Amygdala (tissue), 56 donors: ENCODE measurements around the gene RYR2.
A peak's percentile ranks its signal among the peaks of the same experiment; 100 is the strongest.
"Not testable (repeated sequence)": the region's sequence is repeated elsewhere in the genome, so short reads cannot be mapped to it uniquely, and the experiment has no call there.

Experiments used
- DNase-seq, 56 donors: peaks; one replicate each; lab custom pipeline; 2025; lab: John Stamatoyannopoulos, UW

Gene RYR2

DNA sequence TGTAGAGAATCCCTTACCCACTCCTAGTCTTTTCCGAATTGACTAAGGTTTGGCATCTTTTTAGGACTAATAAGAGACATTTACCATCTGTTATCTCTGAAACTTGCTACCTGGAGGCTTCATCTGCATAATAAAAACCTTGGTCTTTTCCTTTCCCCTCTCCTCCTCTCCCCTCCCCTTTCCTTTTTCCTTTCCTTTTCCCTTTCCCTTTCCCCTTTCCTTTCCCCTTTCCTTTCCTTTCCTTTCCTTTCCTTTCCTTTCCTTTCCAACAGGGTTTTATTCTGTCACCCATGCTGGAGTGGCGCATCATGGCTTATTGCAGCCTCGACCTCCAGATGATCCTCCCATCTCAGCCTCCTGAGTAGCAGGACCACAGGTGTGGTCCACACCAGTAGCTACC lies 195.7 kb downstream of the RYR2 start:
- DNase-seq = no peak

DNA sequence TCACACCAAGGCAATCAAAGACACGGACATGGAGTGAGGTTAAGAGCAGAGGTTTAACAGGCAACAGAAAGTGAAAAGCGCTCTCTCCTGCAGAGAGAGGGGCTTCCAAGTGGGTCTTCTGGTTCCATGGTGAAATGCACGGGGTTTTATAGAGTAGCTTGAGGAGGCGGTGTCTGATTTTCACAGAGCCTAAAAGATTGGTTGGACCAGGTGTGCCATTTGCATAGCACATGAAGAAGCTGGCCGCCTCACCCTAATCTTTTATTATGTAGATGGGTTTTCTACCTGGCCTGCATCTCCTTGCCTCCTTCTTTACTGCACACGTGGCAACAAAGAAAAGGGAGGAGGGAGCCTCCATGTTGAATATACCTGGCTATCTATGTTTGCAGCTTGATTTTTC lies 197.3 kb downstream of the RYR2 start:
- no peak for DNase-seq

DNA sequence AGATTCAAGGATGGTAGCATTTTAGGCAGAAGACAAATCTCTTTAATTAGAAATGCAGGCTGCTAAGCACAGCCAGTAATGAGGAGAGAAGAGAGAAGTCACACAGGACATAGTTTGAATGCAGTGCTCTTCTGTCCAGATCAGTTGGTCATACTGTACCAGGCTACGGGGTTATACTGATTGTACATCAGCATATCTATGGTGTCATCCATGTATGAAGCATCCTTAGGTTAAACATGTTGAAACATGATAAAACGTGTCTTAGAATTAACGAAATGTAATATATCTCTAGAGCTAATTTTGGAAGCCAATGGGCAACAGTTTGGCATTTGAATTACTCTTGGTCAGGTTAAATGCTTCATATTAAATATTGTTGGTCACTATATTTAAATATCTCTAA lies 199.1 kb downstream of the RYR2 start:
- no peak for DNase-seq

DNA sequence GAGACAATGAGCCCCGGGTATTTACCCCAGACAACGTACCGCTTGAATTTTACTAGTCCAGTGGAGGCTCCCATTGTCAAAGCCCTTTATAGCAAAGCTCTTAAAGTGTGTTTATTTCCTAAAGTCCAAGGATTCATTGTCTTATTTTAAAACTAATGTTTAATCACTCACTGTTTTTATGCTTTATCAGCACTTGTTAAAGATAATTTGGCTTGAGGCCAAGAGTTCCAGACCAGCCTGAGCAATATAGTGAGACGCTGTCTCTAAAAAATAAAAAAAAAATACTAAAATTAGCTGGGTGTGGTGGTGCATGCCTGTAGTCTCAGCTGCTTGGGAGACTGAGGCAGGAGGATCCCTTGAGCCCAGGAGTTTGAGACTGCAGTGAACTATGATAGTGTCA lies 202.8 kb downstream of the RYR2 start:
- no peak for DNase-seq

DNA sequence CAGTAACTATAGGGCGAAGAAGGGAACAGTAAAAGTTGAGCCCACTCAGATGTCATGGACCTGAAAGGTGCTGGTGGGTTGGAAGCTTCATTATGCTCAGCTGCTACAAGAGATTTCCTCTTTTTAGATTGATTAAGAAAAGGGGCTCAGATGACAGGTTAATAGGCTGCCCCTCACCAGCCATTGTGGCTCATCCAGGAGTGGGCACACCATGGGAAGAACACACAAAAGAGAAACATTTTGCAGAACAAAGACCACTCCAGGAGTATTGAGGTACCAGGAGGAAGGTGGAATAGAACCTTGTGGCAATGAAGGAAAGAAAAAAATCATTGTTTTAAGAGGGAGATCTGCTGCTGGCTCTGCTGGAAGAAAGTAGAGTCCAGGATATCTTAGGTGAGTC lies 205.5 kb downstream of the RYR2 start:
- no peak for DNase-seq

DNA sequence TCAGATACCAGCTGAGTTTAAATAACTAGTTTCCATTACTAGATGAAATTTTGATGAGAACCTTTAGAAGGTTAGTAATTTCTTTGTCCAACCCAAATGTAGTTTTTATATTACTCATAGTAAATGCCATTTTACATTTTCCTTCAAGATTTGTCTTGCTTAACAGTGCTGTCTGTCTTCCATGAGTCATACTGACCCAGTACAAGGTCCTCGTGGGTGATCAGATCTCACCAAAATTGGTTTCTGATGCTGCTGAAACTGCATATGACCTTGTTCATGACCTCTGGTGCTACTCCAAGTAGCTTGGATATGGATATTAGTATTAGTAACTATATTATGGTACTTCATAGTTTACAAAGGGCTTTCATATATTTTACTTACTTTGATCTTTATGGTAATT lies 207.1 kb downstream of the RYR2 start:
- no peak for DNase-seq

- DNase-seq = no peak
These were observed 208.1 kb downstream of the RYR2 start for GRCh38 chr1:237250055-237250454.

- no peak for DNase-seq
These were observed 213.1 kb downstream of the RYR2 start for GRCh38 chr1:237255071-237255470.

DNA sequence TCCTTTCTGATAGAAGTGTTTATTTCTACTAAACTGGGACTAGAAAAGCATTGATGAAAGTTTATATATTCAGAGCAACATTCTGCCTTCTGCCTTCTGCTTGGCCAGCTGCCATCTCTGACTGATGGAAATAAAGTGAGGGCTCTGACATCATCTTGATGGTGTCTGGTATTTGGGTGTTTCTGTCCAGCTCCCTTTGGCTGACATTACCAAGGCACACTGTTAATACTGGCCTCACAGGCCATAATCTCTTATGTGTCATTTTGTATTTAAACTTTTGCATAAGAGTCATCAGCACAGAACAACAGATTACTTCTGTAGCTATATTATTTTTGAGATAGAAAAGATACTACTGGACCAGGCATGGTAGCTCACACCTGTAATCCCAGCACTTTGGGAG lies 216.9 kb downstream of the RYR2 start:
- peak in 8 of 56 donors; percentile 1 to 32 (median 10) for DNase-seq

DNA sequence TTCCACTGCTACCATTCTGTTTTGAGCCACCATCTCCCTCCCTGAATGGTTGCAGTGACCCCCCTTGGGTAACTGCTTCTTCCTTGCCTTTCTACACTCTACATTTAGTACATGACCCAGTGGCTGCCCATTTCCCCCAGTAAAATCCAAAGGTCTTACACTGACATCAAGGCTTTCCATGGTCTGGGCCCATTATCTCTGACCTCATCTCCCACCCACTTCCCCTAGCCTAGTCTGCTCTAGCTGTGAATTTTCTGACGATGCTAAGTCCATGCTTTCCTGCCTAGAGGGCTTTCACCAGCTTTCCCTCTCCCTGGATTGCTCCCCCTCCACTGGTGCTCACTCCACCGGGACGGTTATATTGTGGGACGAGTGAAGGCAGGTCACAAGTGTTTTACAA lies 219.2 kb downstream of the RYR2 start:
- no peak for DNase-seq

GRCh38 chr1:237267743-237268142 lies 225.8 kb downstream of the RYR2 start:
- no peak for DNase-seq

DNA sequence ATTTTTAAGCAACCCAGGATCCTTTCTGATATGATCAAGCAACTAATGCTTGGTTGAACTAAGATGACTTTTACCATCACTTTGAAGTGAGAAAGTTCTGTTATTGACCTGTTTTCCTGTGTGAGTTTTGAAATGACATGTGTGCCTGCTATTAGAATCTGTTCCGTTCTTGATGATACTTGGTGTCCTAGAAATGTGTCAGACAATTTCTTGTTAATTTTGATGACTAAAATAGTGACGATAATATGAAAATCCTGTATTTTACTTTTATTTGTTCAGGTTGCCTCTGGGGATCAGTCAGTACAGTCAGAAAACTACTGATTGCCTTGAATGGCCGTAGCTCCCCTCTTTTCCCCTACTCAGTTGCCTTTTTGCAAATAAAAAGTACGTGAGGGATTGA lies 228.0 kb downstream of the RYR2 start:
- no peak for DNase-seq

GRCh38 chr1:237270353-237270752 lies 228.4 kb downstream of the RYR2 start:
- no peak for DNase-seq

DNA sequence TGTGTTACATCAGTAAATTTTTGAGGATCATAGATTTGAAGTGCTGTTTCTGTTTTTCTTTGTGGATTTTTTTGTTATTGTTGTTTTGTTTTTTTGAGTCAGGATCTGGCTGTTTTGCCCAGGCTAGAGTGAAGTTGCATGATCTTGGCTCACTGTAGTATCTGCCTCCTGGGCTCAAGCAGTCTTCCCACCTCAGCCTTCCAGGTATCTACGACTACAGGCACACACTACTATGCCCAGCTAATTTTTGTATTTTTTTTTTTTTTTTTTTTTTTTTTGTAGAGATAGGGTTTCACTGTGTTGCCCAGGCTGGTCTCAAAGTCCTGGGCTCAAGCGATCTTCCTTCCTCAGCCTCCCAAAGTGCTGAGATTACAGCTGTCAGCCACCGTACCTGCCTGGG lies 236.0 kb downstream of the RYR2 start:
- not testable (repeated sequence) for DNase-seq

DNA sequence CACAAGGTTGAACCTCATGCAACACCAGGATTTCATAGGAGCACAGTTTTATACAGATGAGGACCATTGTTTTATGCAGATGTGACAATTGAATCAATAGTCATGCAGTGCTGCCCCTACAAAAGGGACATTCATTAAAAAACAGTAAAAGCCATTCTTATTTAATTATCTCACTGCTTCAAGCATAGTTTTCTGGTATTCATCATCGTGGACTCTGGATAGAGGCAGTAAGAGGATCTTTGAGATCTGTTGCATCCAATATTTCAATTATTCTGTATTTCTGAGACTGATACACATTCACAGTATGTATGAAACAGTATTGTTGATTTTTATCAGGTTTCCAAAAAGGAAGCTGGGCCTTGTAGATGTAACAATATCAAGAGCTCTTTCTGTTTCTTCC lies 237.6 kb downstream of the RYR2 start:
- DNase-seq = no peak

DNA sequence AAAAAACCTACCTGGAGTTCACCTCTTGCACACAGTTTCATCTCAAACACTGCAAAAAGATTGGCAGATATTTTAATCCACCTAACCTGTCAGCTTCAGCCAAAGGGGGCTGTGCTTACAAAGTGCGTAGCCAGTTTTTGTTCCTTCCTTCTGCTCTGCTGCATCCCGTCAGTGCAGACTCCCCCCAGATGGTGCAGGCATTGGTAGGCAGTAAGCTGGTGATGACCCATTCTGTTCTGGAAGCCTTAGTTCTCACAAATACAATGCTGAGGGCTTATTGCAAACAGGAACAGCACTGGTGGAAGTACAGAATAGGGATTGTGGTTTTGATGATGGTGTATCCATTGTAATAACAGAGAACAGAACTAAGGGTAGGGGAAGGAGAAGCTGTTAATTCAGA lies 239.5 kb downstream of the RYR2 start:
- DNase-seq = peak in 3 of 56 donors; percentile 3 to 20 (median 9)

DNA sequence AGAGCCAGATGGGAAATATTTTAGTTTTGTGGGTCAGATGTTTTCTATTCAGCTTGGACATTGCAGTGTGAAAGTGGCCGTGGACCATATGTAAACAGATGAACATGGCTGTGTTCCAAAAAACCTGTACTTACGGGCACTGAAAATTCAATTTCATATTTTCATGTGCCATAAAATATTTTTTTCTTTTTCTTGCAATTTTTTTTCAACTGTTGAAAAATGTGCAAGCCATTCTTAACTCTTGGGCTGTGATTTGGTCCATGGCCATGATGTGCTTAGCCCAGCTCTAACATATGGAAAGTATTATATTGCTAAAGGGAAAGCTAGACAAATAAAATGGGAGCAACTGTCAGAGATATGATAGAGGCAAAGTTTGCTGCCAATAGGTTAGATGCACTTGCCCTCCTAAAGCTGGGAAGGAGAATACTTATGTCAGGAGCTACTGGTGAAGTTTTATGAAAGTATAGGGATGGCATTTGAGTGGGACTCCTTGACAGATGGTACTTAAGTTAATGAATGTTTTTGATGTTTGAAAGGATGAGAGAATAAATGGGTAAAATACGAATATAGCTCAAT lies 240.3 kb downstream of the RYR2 start:
- no peak for DNase-seq

DNA sequence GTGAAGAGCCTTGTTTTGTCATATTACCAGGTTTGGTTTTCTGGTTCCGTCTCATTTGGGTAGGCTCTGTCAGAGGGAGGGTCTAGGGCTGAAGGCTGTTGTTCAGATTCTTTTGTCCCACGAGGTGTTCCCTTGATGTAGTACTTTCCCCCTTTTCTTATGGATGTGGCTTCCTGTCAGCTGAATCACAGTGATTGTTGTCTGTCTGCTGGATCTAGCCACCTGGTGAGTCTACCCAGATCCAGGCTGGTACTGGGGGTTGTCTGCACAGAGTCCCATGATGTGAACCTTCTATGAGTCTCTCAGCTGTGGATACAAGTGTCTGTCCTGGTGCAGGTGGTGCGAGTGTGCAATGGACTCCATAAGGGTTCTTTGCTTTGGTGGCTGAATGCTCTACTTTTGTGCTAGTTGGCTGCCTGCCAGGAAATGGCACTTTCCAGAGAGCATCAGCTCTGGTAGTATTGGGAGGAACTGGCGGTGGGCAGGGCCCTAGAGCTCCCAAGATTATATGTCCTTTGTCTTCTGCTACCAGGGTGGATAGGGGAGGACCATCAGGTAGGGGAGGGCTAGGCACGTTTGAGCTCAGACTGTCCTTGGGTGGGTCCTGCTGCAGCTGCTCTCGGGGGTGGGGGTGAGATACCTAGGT lies 246.0 kb downstream of the RYR2 start:
- peak in 1 of 56 donors; percentile 51 for DNase-seq

GRCh38 chr1:237293804-237294203 lies 251.8 kb downstream of the RYR2 start:
- DNase-seq = no peak

- no peak for DNase-seq
These were observed 254.9 kb downstream of the RYR2 start for GRCh38 chr1:237296861-237297260.

DNA sequence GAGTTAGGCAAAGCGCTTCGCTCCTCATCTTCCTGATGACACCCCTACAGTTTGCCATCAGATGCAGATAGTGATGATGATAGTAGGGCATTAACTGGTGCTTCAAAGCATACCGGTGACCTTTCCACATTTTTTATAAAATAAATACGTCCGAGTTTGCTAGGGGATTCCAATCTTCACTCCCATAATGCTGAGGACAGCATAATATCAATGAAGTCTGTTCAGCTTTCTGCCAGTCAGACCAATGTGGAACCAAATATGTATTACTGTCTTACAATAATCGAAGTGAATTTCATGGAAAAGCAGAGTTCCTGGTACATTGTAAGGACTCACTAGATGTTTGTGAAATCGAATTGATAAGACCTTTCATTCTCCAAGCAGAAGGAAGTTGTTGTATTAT lies 258.7 kb downstream of the RYR2 start:
- no peak for DNase-seq

DNA sequence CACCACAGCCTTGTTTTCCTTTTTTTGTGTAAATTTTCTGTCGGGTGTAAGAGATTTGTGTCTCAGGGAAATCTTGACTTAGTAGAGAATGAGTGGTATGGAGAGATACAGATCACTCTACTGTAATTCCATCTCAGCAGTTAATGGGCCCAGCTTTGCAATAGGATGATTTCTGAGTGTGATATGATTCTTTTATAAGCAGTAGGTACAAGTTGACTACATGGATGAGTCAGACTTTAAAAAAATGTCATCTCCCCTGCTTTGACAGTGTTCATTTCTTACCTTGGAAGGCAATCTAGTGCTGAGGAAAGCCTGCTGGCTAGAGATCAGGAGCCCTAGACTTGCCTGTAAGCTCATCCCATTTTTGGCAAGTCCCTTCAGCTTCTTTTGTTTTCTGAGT lies 261.9 kb downstream of the RYR2 start:
- no peak for DNase-seq

DNA sequence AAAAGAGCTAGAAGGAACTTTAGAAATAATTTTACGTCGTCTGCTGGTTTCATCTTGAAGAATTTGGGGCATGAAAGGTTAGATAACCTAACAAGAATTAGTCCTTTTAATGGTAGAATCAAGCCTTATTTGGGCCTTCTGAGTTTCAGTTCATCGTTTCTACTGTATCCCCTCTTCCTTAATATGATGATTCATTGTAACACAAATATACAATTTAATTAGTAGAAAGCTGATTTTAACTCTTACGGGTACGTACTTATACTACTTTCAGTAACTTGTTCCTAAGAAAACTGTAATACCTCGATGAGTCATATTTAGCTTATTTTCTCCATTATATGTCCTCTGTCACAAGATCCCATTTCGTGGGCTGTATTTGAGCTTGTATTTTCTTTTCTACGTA lies 264.7 kb downstream of the RYR2 start:
- DNase-seq = no peak
